Endothelial cell of umbilical vein (primary cell): ENCODE data around the gene NPDC1. TPM values are rescaled to one million over a fixed set of nuclear protein-coding genes. Genes with fewer than 3 reads are reported as not detected.
"Not testable (repeated sequence)": the region's sequence is repeated elsewhere in the genome, so short reads cannot be mapped to it uniquely, and the experiment has no call there.

Experiments used
- BruUV-seq: library from RNA; stranded (reverse); fragments of 400-500 nt; replicated peaks from 2 replicates; lab custom pipeline; 2021; lab: Mats Ljungman, UMichigan
- CTCF ChIA-PET: fragments of 300-600, 350-600 bp; sonication (Branson Sonifier 250); formaldehyde crosslinking; loops from one replicate; lab custom pipeline; 2021; ENCODE audit warnings: antibody characterized with exemption, inconsistent platforms; lab: Charles Lee
- POLR2A ChIA-PET: fragments of 300-600, 350-600 bp; sonication (Branson Sonifier 250); formaldehyde crosslinking; loops from one replicate; lab custom pipeline; 2021; ENCODE audit warnings: antibody characterized with exemption, inconsistent platforms; lab: Charles Lee
- DNase-seq: peaks from one replicate; pipeline ENCODE4 v3.0.0-alpha.2; 2011; ENCODE audit warnings: low read depth, low spot score
- FAIRE-seq: peaks from 2 replicates; lab custom pipeline; 2011; peaks lifted over from hg19 to GRCh38; lab: Jason Lieb, UNC
- H2AFZ ChIP-seq: 2 replicates; pipeline ENCODE4 v1.6.0; 2012; ENCODE audit warnings: low read depth, low read length, control low read depth, inconsistent platforms
- H3K27ac ChIP-seq: 2 replicates; pipeline ENCODE4 v1.5.1; 2011; ENCODE audit warnings: low read depth, mild to moderate bottlenecking, control low read depth, low read length, moderate library complexity; ENCODE audit not compliant: insufficient read depth
- H3K27me3 ChIP-seq, 2 experiments: 2 replicates each; pipeline versions ENCODE4 v1.6.0 to v1.6.1; 2011; ENCODE audit warnings: low read length in 2 of 2, mixed read lengths in 1 of 2; ENCODE audit not compliant: control insufficient read depth in 2 of 2, insufficient read depth in 2 of 2
- H3K36me3 ChIP-seq, 2 experiments: 2 replicates in 1 of 2; 3 replicates in 1 of 2; pipeline ENCODE4 v1.5.1; 2011; ENCODE audit warnings: low read length in 2 of 2, mild to moderate bottlenecking in 1 of 2, moderate library complexity in 1 of 2; ENCODE audit not compliant: control insufficient read depth in 2 of 2, insufficient read depth in 2 of 2; ENCODE audit errors: extremely low read depth in 1 of 2
- H3K4me1 ChIP-seq: 3 replicates; pipeline ENCODE4 v1.5.1; 2011; ENCODE audit warnings: mild to moderate bottlenecking, low read length; ENCODE audit not compliant: control insufficient read depth, insufficient read depth; ENCODE audit errors: extremely low read depth
- H3K4me2 ChIP-seq: 2 replicates; pipeline ENCODE4 v1.6.1; 2011; ENCODE audit warnings: low read length, control low read depth, mixed read lengths; ENCODE audit not compliant: insufficient read depth
- H3K4me3 ChIP-seq, 3 experiments: fragments of 200-600 bp in 1 of 3; sonication (generic), shearing (Covaris generic) in 1 of 3; replicated peaks in 1 of 3; 2 replicates each; pipeline ENCODE4 v1.5.1; 2011 to 2016; ENCODE audit warnings: control low read depth in 3 of 3, low read length in 3 of 3, mild to moderate bottlenecking in 2 of 3, inconsistent platforms in 1 of 3, low read depth in 1 of 3, moderate library complexity in 1 of 3; ENCODE audit not compliant: insufficient read depth in 1 of 3
- H3K79me2 ChIP-seq: 2 replicates; pipeline ENCODE4 v1.6.0; 2012; ENCODE audit warnings: low read length, inconsistent platforms; ENCODE audit not compliant: control insufficient read depth, insufficient read depth
- H3K9ac ChIP-seq: replicated peaks from 2 replicates; pipeline ENCODE3; 2011; ENCODE audit warnings: low read length, control low read depth; ENCODE audit not compliant: insufficient read depth; ENCODE audit errors: extremely low read depth
- H3K9me1 ChIP-seq: replicated peaks from 3 replicates; pipeline ENCODE4 v1.6.0; 2011; ENCODE audit warnings: mild to moderate bottlenecking, low read length; ENCODE audit not compliant: control insufficient read depth, insufficient read depth; ENCODE audit errors: extremely low read depth
- H3K9me3 ChIP-seq: replicated peaks from 2 replicates; pipeline ENCODE4 v1.5.1; 2012; ENCODE audit warnings: low read length, inconsistent platforms; ENCODE audit not compliant: control insufficient read depth, insufficient read depth
- H4K20me1 ChIP-seq: replicated peaks from 2 replicates; pipeline ENCODE3; 2011; ENCODE audit warnings: mild to moderate bottlenecking, low read length; ENCODE audit not compliant: control insufficient read depth, insufficient read depth; ENCODE audit errors: extremely low read depth
- CTCF ChIP-seq, 2 donors: IDR thresholded peaks; 1 replicate in 1 of 2; 2 replicates in 1 of 2; pipeline ENCODE4 v1.5.1; 2011; ENCODE audit warnings: low read length in 2 of 2, mild to moderate bottlenecking in 2 of 2, moderate library complexity in 2 of 2, control low read depth in 1 of 2, inconsistent platforms in 1 of 2, low read depth in 1 of 2; ENCODE audit not compliant: insufficient read depth in 1 of 2; ENCODE audit errors: extremely low read depth in 1 of 2
- EZH2 ChIP-seq: IDR thresholded peaks from 2 replicates; pipeline ENCODE4 v1.6.1; 2012; ENCODE audit warnings: borderline replicate concordance, low read depth, mild to moderate bottlenecking, moderate library complexity, low read length, inconsistent platforms; ENCODE audit not compliant: severe bottlenecking
- FOS ChIP-seq: IDR thresholded peaks from 2 replicates; pipeline ENCODE4 v1.6.1; 2011; ENCODE audit warnings: mild to moderate bottlenecking, low read length, moderate library complexity, borderline replicate concordance; ENCODE audit not compliant: insufficient read depth
- GATA2 ChIP-seq: IDR thresholded peaks from 2 replicates; pipeline ENCODE4 v1.7.0; 2011; ENCODE audit warnings: low read depth, mild to moderate bottlenecking, moderate library complexity, mixed read lengths, low read length; ENCODE audit not compliant: insufficient read length, insufficient read depth
- JUN ChIP-seq: IDR thresholded peaks from 2 replicates; pipeline ENCODE4 v1.6.1; 2011; ENCODE audit warnings: borderline replicate concordance, low read depth; ENCODE audit not compliant: insufficient read length, insufficient read depth
- MAX ChIP-seq: IDR thresholded peaks from 2 replicates; pipeline ENCODE4 v1.6.1; 2011; ENCODE audit not compliant: insufficient read depth, insufficient read length
- MYC ChIP-seq: IDR thresholded peaks from one replicate; pipeline ENCODE4 v1.6.1; 2011; ENCODE audit warnings: mild to moderate bottlenecking, low read depth, low read length
- POLR2A ChIP-seq: IDR thresholded peaks from 2 replicates; pipeline ENCODE4 v1.6.1; 2012; ENCODE audit warnings: low read depth, mild to moderate bottlenecking, control low read depth, low read length
- POLR2AphosphoS5 ChIP-seq: IDR thresholded peaks from 2 replicates; pipeline ENCODE4 v1.6.1; 2012; ENCODE audit warnings: low read depth, mild to moderate bottlenecking, control low read depth, low read length, moderate library complexity; ENCODE audit not compliant: insufficient read depth
- dilution Hi-C: fragments of 300-500 bp; cut with MboI; formaldehyde crosslinking; loops from one replicate; pipeline ENCODE4 v1.15.0; 2019; ENCODE audit warnings: low sequenced_read_pairs; ENCODE audit not compliant: extremely low pct_ligation_motif_present
- intact Hi-C: fragments of 100-400 bp; cut with micrococcal nuclease; formaldehyde crosslinking; loops from one replicate; pipeline ENCODE4 v1.10.0; 2022
- polyA plus RNA-seq, 4 experiments: library from polyadenylated mRNA; depleted of rRNA in 3 of 4; stranded (reverse) in 3 of 4; unstranded in 1 of 4; fragments of >200 nt; gene quantifications; 2 replicates each; pipeline versions ENCODE4 v1.2.1 to v1.2.3, GENCODE V29; 2011 to 2012; ENCODE audit warnings: missing spikeins in 1 of 4
- total RNA-seq: library from RNA; stranded (reverse); gene quantifications from 2 replicates; pipeline ENCODE4 v1.2.3, GENCODE V29; 2021

Gene NPDC1
- total and polyA plus RNA-seq, 2 donors (not counting 3 experiments of a cell fraction or from before 2014, with no cell fraction given): 115 to 181 TPM

GRCh38 chr9:137034039-137034708 lies 11.8 kb downstream of the NPDC1 start:
- H3K9me1 ChIP-seq: no peaks in the 10 kb centered on the region
- intact Hi-C loops: loop anchor here (2.0 kb wide), 1 partner anchor 191 kb away; the partner anchor contains the start of gene AJM1
- no peaks in the 10 kb centered on the region for H3K27me3 ChIP-seq
- H2AFZ ChIP-seq: no peak overlapping the region
- peaks cover under 1% of the 10 kb centered on the region for H3K4me1 ChIP-seq
- no TSS peak for BruUV-seq
- no peak overlapping the region for H3K9ac ChIP-seq
- no peaks in the 10 kb centered on the region for H4K20me1 ChIP-seq
- POLR2A ChIA-PET: interaction anchor here (0.6 kb wide), 2 partner anchors 33 to 106 kb away, joined by 3 to 5 read pairs; no protein-coding TSS in a partner anchor
- CTCF ChIA-PET: interaction anchor here (0.9 to 4.3 kb wide), 27 partner anchors 8 to 262 kb away, joined by 3 to 111 read pairs (median 6); partner anchors contain the start of genes AJM1, CLIC3, FBXW5 and MAN1B1
- TF ChIP-seq MAX (no peak), POLR2AphosphoS5 (no peak), GATA2 (no peak), POLR2A (no peak), FOS (no peak), MYC (no peak), EZH2 (no peak), JUN (no peak), CTCF (IDR thresholded peaks at IDR 0.05; ENCODE audit: extremely low read depth in 1 of 2, insufficient read depth in 1 of 2, low read depth in 1 of 2, low read length in 2 of 2) (no peak)
- no peak overlapping the region for H3K27ac ChIP-seq
- no peak overlapping the region for H3K4me2 ChIP-seq
- no peaks in the 10 kb centered on the region for H3K79me2 ChIP-seq
- H3K4me3 ChIP-seq: no peak overlapping the region
- DNase-seq: no peak
- dilution Hi-C loops: no loop called here
- no peak for FAIRE-seq
- H3K36me3 ChIP-seq: peaks cover 0 to 6% of the 10 kb centered on the region in 2 experiments
- H3K9me3 ChIP-seq: no peaks in the 10 kb centered on the region

- intact Hi-C loops, H3K4me1 ChIP-seq, H3K9me1 ChIP-seq, H3K9me3 ChIP-seq, FAIRE-seq, H3K36me3 ChIP-seq, H3K27me3 ChIP-seq, H3K27ac ChIP-seq, H2AFZ ChIP-seq, H3K9ac ChIP-seq, H3K4me3 ChIP-seq, POLR2A ChIA-PET, H3K4me2 ChIP-seq, H3K79me2 ChIP-seq, DNase-seq, BruUV-seq, dilution Hi-C loops, H4K20me1 ChIP-seq: not testable (repeated sequence)
- CTCF ChIA-PET: interaction anchor here (4.3 kb wide), 1 partner anchor 86 kb away, joined by 111 read pairs; no protein-coding TSS in a partner anchor
These were observed 12.5 kb downstream of the NPDC1 start for GRCh38 chr9:137033481-137033880.
